OCI-LY1 (cell line): ENCODE measurements around the gene ZNF503.

Experiments
- CTCF ChIP-seq: fragments of 200-600 bp; sonication (generic), shearing (Covaris generic); IDR thresholded peaks from 2 replicates; pipeline ENCODE4 v1.5.1; 2017; ENCODE audit warnings: mild to moderate bottlenecking, antibody characterized with exemption, low read length, moderate library complexity, mixed read lengths
- EZH2 ChIP-seq: fragments of 200-600 bp; sonication (generic), shearing (Covaris generic); IDR thresholded peaks from 2 replicates; pipeline ENCODE4 v1.8.0; 2017; ENCODE audit warnings: borderline replicate concordance, mixed run types, mild to moderate bottlenecking, antibody characterized with exemption, low read length, moderate library complexity, mixed read lengths

GRCh38 chr10:75392271-75392670 is 9.3 kb downstream of the ZNF503 start:
- no peak for TF ChIP-seq CTCF
- TF ChIP-seq EZH2 = no peak
